Subcutaneous adipose tissue (tissue), 4 donors: ENCODE measurements around the gene SHOC2. TPM values are rescaled to one million over a fixed set of nuclear protein-coding genes. Genes with fewer than 3 reads are reported as not detected.

Experiments
- small RNA-seq: library from RNA; depleted of rRNA; stranded (forward); fragments of <200 nt; gene quantifications from one replicate; pipeline ENCODE3, GENCODE V24; 2016
- total RNA-seq, 4 donors: library from RNA; depleted of rRNA; stranded (reverse); fragments of >200 nt; gene quantifications; one replicate each; pipeline ENCODE4 v1.1.0, GENCODE V29; 2016
- TF ChIP-seq, protein P1 (sequence below): fragments of 450-650 bp; IDR thresholded peaks from one replicate; pipeline ENCODE4 v1.5.1; 2016; ENCODE audit warnings: low read depth, mild to moderate bottlenecking, control low read depth, antibody characterized with exemption, moderate library complexity

SHOC2 gene
- total RNA-seq, 4 donors from 2014 or later: 67.1 to 128 (median 72.0) TPM

DNA sequence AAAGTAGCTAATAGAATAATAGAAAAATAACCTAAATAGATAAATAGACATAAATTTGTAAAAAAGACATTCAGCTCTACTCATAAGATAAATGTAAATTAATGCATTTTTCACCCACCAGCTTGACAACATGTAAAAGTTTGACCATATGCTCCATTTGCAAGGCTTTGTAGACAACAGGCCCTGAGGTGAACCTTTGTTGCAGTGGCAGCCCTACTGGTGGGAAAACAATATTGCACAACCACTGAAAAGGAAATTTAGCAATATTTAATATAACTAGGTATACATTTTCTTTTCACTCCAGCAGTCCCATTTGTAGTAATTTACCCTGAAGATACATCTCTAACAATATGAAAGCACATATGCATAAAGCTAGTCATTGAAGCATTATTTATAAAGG is 118.5 kb downstream of the SHOC2 start:
- TF ChIP-seq, protein P1, sequence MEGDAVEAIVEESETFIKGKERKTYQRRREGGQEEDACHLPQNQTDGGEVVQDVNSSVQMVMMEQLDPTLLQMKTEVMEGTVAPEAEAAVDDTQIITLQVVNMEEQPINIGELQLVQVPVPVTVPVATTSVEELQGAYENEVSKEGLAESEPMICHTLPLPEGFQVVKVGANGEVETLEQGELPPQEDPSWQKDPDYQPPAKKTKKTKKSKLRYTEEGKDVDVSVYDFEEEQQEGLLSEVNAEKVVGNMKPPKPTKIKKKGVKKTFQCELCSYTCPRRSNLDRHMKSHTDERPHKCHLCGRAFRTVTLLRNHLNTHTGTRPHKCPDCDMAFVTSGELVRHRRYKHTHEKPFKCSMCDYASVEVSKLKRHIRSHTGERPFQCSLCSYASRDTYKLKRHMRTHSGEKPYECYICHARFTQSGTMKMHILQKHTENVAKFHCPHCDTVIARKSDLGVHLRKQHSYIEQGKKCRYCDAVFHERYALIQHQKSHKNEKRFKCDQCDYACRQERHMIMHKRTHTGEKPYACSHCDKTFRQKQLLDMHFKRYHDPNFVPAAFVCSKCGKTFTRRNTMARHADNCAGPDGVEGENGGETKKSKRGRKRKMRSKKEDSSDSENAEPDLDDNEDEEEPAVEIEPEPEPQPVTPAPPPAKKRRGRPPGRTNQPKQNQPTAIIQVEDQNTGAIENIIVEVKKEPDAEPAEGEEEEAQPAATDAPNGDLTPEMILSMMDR: no peak

DNA sequence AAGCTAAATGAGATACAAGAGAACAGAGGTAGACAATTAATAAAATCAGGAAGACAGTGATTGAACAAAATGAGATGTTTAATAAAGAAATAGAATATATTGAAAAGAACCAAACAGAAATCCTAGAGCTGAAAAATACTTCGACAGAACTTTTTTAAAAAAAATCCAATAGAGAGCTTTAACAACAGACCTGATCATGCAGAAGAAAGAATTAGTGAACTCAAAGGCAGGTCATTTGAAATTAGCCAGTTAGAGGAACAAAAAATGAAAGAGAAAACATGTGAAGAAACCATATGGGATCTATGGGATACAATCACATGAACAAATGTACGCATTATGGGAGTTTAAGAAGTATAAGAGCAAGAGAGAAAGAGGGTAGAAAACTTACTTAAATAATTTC is 120.1 kb downstream of the SHOC2 start:
- TF ChIP-seq, protein P1: no peak

DNA sequence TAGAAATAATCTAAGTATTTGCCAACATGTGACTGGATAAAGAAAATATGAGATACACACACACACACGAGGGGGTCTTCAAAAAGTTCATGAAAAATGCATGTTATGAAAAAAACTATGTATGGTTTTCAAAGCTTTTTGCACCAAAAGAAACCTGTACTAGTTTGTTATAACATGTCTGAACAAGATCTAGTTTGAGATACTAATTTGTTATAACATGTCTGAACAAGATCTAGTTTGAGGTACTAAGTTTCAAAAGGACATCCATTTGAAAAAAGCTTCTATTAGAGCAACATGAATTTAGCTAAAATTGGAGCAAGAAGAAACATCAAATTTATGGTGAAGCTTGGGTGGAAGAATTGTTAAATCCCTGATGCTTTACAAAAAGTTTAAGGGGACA is 137.6 kb downstream of the SHOC2 start:
- TF ChIP-seq, protein P1: no peak

Small RNAs within 50 kb of the gene (small RNA-seq; reads per million reads assigned to genes)
- 0.49 reads per million for gene MIR548E

Other genes with a start within 250 kb of the SHOC2 start
- 100 to 1,000 TPM; 131 to 202 (median 172) TPM for gene PDCD4, start 47.7 kb upstream of the SHOC2 start, total RNA-seq
- 10 to 100 TPM; 17.3 to 37.3 (median 24.8) TPM for gene BBIP1, start 424 bp upstream of the SHOC2 start, total RNA-seq
- 10 to 100 TPM; 10.3 to 61.3 (median 36.6) TPM for gene ADRA2A, start 157.4 kb downstream of the SHOC2 start, total RNA-seq